Chondrocyte (in vitro differentiated cells): ENCODE results near the gene OR2L13. TPM values are rescaled to one million over a fixed set of nuclear protein-coding genes. Genes with fewer than 3 reads are reported as not detected.

ENCODE experiments used
- DNase-seq: peaks from one replicate; pipeline ENCODE4 v3.0.0; 2021; ENCODE audit warnings: mixed read lengths, low spot score
- H3K27ac Mint-ChIP-seq: one replicate; pipeline ENCODE4 v1.8.0; 2021; ENCODE audit warnings: mild to moderate bottlenecking, moderate library complexity, mixed read lengths; ENCODE audit not compliant: unreplicated experiment
- H3K27me3 Mint-ChIP-seq: 2 replicates; pipeline ENCODE4 v1.8.0; 2021; ENCODE audit warnings: low read depth, mixed read lengths
- H3K36me3 Mint-ChIP-seq: 2 replicates; pipeline ENCODE4 v1.8.0; 2021; ENCODE audit warnings: low read depth, mixed read lengths
- H3K4me1 Mint-ChIP-seq: 2 replicates; pipeline ENCODE4 v1.8.0; 2021; ENCODE audit warnings: low read depth, mild to moderate bottlenecking, mixed read lengths
- H3K4me3 Mint-ChIP-seq: one replicate; pipeline ENCODE4 v1.8.0; 2021; ENCODE audit warnings: mild to moderate bottlenecking, moderate library complexity, mixed read lengths; ENCODE audit not compliant: unreplicated experiment
- H3K9me3 Mint-ChIP-seq: 2 replicates; pipeline ENCODE4 v1.8.0; 2021; ENCODE audit warnings: low read depth, mixed read lengths
- CTCF ChIP-seq: fragments of 200-600 bp; sonication (generic); IDR thresholded peaks from 2 replicates; pipeline ENCODE4 v1.5.0; 2021; ENCODE audit warnings: antibody characterized with exemption, mild to moderate bottlenecking, moderate library complexity
- total RNA-seq: library from RNA; stranded (reverse); gene quantifications from 3 replicates; pipeline ENCODE4 v1.2.1, GENCODE V29; 2021

The OR2L13 gene
- total RNA-seq, 1 donor from 2014 or later, result not detected

- no peak for DNase-seq
- no peaks in the 10 kb centered on the region for H3K4me1 Mint-ChIP-seq
- TF ChIP-seq CTCF, result no peak
- H3K9me3 Mint-ChIP-seq, result peaks cover 69% of the 10 kb centered on the region
- no peaks in the 10 kb centered on the region for H3K27me3 Mint-ChIP-seq
- H3K27ac Mint-ChIP-seq, result no peak overlapping the region
- no peak overlapping the region for H3K4me3 Mint-ChIP-seq
- H3K36me3 Mint-ChIP-seq, result no peaks in the 10 kb centered on the region
Observed at GRCh38 chr1:248111157-248111556, 16.2 kb downstream of the OR2L13 start.

- no peaks in the 10 kb centered on the region for H3K4me1 Mint-ChIP-seq
- DNase-seq, result no peak
- no peak overlapping the region for H3K4me3 Mint-ChIP-seq
- H3K27ac Mint-ChIP-seq, result no peak overlapping the region
- H3K27me3 Mint-ChIP-seq, result no peaks in the 10 kb centered on the region
- TF ChIP-seq CTCF, result no peak
- H3K36me3 Mint-ChIP-seq, result no peaks in the 10 kb centered on the region
- peaks cover 44% of the 10 kb centered on the region for H3K9me3 Mint-ChIP-seq
Observed at GRCh38 chr1:248114890-248115289, 19.9 kb downstream of the OR2L13 start.

GRCh38 chr1:248127653-248128052 lies 32.7 kb downstream of the OR2L13 start:
- DNase-seq, result no peak
- H3K27me3 Mint-ChIP-seq, result no peaks in the 10 kb centered on the region
- no peaks in the 10 kb centered on the region for H3K36me3 Mint-ChIP-seq
- H3K4me1 Mint-ChIP-seq, result no peaks in the 10 kb centered on the region
- H3K9me3 Mint-ChIP-seq, result peaks cover 63% of the 10 kb centered on the region
- TF ChIP-seq CTCF, result no peak
- no peak overlapping the region for H3K27ac Mint-ChIP-seq
- no peak overlapping the region for H3K4me3 Mint-ChIP-seq

GRCh38 chr1:248136811-248137210 lies 41.8 kb downstream of the OR2L13 start:
- Mint-ChIP-seq H3K4me1 (no peaks in the 10 kb centered on the region), H3K27me3 (no peaks in the 10 kb centered on the region), H3K4me3 (no peak overlapping the region), H3K9me3 (peaks cover 49% of the 10 kb centered on the region), H3K36me3 (peaks cover 1% of the 10 kb centered on the region), H3K27ac (no peak overlapping the region)
- no peak for TF ChIP-seq CTCF
- peak; percentile 84 for DNase-seq

- Mint-ChIP-seq H3K36me3 (no peaks in the 10 kb centered on the region), H3K4me1 (no peaks in the 10 kb centered on the region), H3K27me3 (no peaks in the 10 kb centered on the region), H3K4me3 (no peak overlapping the region), H3K9me3 (peaks cover 45% of the 10 kb centered on the region), H3K27ac (no peak overlapping the region)
- no peak for DNase-seq
- TF ChIP-seq CTCF, result no peak
Observed at GRCh38 chr1:248140846-248141245, 45.9 kb downstream of the OR2L13 start.
